WTC11 (cell line): Measurements from ENCODE around the gene REC8. TPM values are rescaled to one million over a fixed set of nuclear protein-coding genes. Genes with fewer than 3 reads are reported as not detected.

ENCODE experiments used
- AFF4 ChIP-seq: sonication (generic); formaldehyde crosslinking; IDR thresholded peaks from 2 replicates; pipeline ENCODE4 v1.8.1; 2023; ENCODE audit warnings: mild to moderate bottlenecking, missing genetic modification reagents, borderline replicate concordance
- ATF1 ChIP-seq: sonication (generic); formaldehyde crosslinking; IDR thresholded peaks from 2 replicates; pipeline ENCODE4 v1.8.1; 2023; ENCODE audit warnings: mild to moderate bottlenecking, moderate library complexity, missing genetic modification reagents
- ATF2 ChIP-seq: sonication (generic); formaldehyde crosslinking; IDR thresholded peaks from 2 replicates; pipeline ENCODE4 v1.8.1; 2022; ENCODE audit warnings: low read depth, missing genetic modification reagents, borderline replicate concordance
- ATF3 ChIP-seq: sonication (generic); formaldehyde crosslinking; conservative IDR thresholded peaks from 2 replicates; pipeline ENCODE4 v1.8.1; 2022; ENCODE audit warnings: mild to moderate bottlenecking, missing genetic modification reagents
- ATF6 ChIP-seq: sonication (generic); formaldehyde crosslinking; IDR thresholded peaks from 2 replicates; pipeline ENCODE4 v1.8.1; 2023; ENCODE audit warnings: mild to moderate bottlenecking, missing genetic modification reagents
- CBFB ChIP-seq: sonication (generic); formaldehyde crosslinking; IDR thresholded peaks from 2 replicates; pipeline ENCODE4 v1.8.1; 2022; ENCODE audit warnings: mild to moderate bottlenecking, low read depth, missing genetic modification reagents
- CTCF ChIP-seq: fragments of 200-600 bp; IDR thresholded peaks from 2 replicates; pipeline ENCODE4 v1.8.0; 2022; ENCODE audit warnings: antibody characterized with exemption
- ERG ChIP-seq: fragments of 250-450 bp; sonication (Bioruptor Pico); IDR thresholded peaks from 2 replicates; pipeline ENCODE4 v1.8.0; 2021; ENCODE audit warnings: mild to moderate bottlenecking
- FOXJ3 ChIP-seq: sonication (generic); formaldehyde crosslinking; IDR thresholded peaks from 2 replicates; pipeline ENCODE4 v1.9.0; 2021; ENCODE audit warnings: missing genetic modification reagents, mild to moderate bottlenecking, borderline replicate concordance
- HMGXB4 ChIP-seq: sonication (generic); formaldehyde crosslinking; IDR thresholded peaks from 2 replicates; pipeline ENCODE4 v1.8.1; 2023; ENCODE audit warnings: mild to moderate bottlenecking, moderate library complexity, missing genetic modification reagents
- IRF1 ChIP-seq: sonication (generic); formaldehyde crosslinking; IDR thresholded peaks from 2 replicates; pipeline ENCODE4 v1.8.0; 2023; ENCODE audit warnings: missing genetic modification reagents
- MYBL2 ChIP-seq: sonication (generic); formaldehyde crosslinking; IDR thresholded peaks from 2 replicates; pipeline ENCODE4 v1.8.1; 2023; ENCODE audit warnings: mild to moderate bottlenecking, moderate library complexity, missing genetic modification reagents
- NFYB ChIP-seq: sonication (generic); formaldehyde crosslinking; conservative IDR thresholded peaks from 2 replicates; pipeline ENCODE4 v1.8.0; 2022; ENCODE audit warnings: low read depth, missing genetic modification reagents
- PRDM15 ChIP-seq: sonication (generic); formaldehyde crosslinking; IDR thresholded peaks from 2 replicates; pipeline ENCODE4 v1.8.0; 2022; ENCODE audit warnings: missing genetic modification reagents
- TP53 ChIP-seq: sonication (generic); formaldehyde crosslinking; IDR thresholded peaks from 2 replicates; pipeline ENCODE4 v1.8.1; 2023; ENCODE audit warnings: mild to moderate bottlenecking, missing genetic modification reagents
- ZBTB21 ChIP-seq: sonication (generic); formaldehyde crosslinking; IDR thresholded peaks from 2 replicates; pipeline ENCODE4 v1.8.1; 2023; ENCODE audit warnings: mild to moderate bottlenecking, missing genetic modification reagents, borderline replicate concordance
- ZNF396 ChIP-seq: fragments of 250-450 bp; sonication (Bioruptor Pico); IDR thresholded peaks from 2 replicates; pipeline ENCODE4 v1.8.0; 2021; ENCODE audit warnings: mild to moderate bottlenecking, moderate library complexity, borderline replicate concordance
- ZSCAN18 ChIP-seq: fragments of 250-450 bp; sonication (Bioruptor Pico); IDR thresholded peaks from 2 replicates; pipeline ENCODE4 v2.1.2; 2022; ENCODE audit warnings: mild to moderate bottlenecking, moderate library complexity
- total RNA-seq: library from RNA; stranded (reverse); gene quantifications from 3 replicates; pipeline ENCODE4 v1.2.3, GENCODE V29; 2021

Gene REC8
- total RNA-seq, 1 experiment from 2014 or later = 32.2 TPM

- TF ChIP-seq ERG (CRISPR knock-in tag) (no peak), ATF6 (CRISPR knock-in tag) (no peak), PRDM15 (CRISPR knock-in tag) (no peak; the same call in 1 of the 2 replicates), TP53 (CRISPR knock-in tag) (peak; percentile 27; the same call in 1 of the 2 replicates), ATF3 (0 out of 2 replicates have a peak, but pooled peaks have one; percentile 34), FOXJ3 (peak; percentile 16; the same call in 1 of the 2 replicates), ZBTB21 (peak; percentile 55; the same call in 1 of the 2 replicates), MYBL2 (CRISPR knock-in tag) (peak; percentile 98), HMGXB4 (CRISPR knock-in tag) (peak; percentile 84; the same call in 1 of the 2 replicates), IRF1 (CRISPR knock-in tag) (no peak), CTCF (no peak), ZSCAN18 (CRISPR knock-in tag) (no peak), ATF1 (CRISPR knock-in tag) (no peak), ATF2 (CRISPR knock-in tag) (peak; percentile 30; the same call in 1 of the 2 replicates), CBFB (CRISPR knock-in tag) (no peak), AFF4 (CRISPR knock-in tag) (no peak), NFYB (CRISPR knock-in tag) (peak; percentile 90), ZNF396 (CRISPR knock-in tag) (no peak)
These were observed 30.6 kb upstream of the REC8 start, which contains the start of gene EMC9 (continued) for GRCh38 chr14:24141097-24141880.
